Lower leg skin (tissue), 3 donors: ENCODE measurements around the gene GRIP1.

Experiments used
- CTCF ChIP-seq, 3 donors: fragments of 450-650 bp; IDR thresholded peaks; one replicate each; pipeline ENCODE4 v1.5.1; 2016; ENCODE audit warnings: antibody characterized with exemption in 3 of 3, mild to moderate bottlenecking in 3 of 3, moderate library complexity in 2 of 3
- POLR2A ChIP-seq, 2 donors: fragments of 450-650 bp; IDR thresholded peaks; one replicate each; pipeline ENCODE4 v1.6.1; 2016 to 2017; ENCODE audit warnings: antibody characterized with exemption in 2 of 2, mild to moderate bottlenecking in 1 of 2, moderate library complexity in 1 of 2

- no peak for TF ChIP-seq CTCF (IDR thresholded peaks at IDR 0.05)
- TF ChIP-seq POLR2A (IDR thresholded peaks at IDR 0.05), result no peak
These were observed 147.1 kb downstream of the GRIP1 start for GRCh38 chr12:66531766-66532165.
